ENCODE results near the gene CIDEB.

CIDEB gene

DNA sequence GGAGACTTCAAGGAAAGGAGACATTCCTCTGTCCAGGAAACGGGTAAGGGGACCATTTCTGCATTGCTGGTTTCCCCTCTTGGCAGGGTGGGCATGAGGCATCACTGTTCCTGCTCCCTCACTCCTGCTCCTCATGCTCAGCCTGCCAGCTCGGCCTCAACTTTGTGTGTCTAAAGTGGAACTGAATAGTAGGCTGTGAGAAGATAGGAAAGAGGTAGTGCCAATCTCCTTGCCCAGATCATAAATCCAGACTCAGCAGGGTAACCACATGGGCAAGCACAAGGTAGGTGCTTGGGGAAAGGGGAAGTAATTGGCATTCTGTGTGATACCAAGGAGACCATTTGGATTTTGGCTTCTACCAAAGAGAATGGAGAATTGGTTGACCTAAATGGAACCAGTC is 6.1 kb upstream of the CIDEB start:
- in situ Hi-C loops (cut with MboI; ENCODE audit: low sequenced_read_pairs), result no loop called here

DNA sequence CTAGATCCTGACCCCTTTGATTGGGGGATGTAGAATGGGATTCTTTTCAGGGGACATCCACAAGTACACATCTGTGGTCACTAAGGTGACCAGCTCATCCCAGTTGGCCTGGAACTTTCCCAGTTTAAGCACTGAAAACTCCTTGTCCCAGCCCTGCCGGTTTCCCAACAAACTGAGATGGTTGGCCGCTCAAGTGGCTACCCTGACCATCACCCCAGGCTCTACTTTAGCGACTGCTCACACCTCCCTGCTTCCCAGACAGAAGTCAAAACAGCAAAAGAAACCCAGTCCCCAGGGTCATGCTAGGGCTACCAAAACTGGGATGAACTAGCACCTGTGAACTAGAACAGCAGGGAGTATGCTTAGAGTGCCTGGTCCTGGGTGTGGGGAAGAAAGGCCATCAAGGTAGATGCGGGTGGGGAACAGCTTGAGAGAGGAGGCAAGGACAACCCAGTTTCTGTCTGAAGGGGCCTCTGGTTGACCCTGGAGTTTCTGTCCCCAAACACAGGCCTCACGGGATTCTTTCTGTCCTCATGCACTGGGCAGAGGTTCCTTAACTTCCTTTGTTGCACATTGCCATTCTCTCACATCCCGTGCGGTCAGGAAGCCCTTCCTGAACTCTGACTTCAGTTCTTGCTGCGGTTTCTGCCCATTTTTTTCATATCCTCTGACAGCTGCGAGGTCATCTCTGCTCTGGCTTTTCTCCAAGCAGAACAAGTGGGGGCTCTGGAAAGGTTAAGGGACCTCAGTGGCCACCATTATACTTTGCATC is 5.1 kb upstream of the CIDEB start:
- in situ Hi-C loops (cut with MboI; ENCODE audit: low sequenced_read_pairs), result no loop called here

DNA sequence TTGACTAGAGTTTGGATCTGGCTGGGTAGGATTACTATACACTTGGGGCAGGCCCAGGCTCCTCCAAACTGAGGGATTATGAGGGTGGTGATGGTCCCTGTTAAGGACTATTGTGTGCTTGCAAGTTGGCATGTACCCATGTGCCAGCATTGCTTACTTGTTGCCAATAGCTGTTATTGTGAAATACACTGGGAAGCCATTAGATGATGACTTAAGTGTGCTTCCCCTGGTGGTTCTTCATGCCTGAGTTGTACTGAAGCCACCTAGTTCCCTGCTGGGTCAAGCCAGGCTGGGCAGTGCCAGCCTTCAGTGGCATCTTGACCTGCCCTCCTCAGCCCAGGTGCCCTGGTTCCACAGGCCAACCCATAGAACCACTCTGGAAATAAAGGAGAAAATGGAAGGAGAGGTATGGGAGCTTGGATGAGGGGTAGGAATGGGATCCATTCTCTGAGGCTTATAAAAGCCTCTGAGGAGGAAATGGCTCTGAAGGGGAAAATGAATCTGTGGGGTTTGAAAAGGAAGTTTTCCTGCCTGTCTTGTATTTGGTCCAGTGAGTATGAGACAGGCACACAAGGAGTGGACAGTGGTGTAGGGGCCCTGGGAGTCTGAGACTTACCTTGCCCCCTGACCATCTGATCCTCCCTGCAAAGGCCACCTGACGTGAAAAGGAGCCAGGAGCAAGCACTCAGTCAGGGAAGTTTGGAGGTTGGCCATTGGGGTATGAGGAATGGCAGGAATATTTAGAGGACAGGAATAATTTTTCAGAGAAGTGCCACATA is 4.2 kb upstream of the CIDEB start:
- in situ Hi-C loops (cut with MboI; ENCODE audit: low sequenced_read_pairs), result no loop called here

DNA sequence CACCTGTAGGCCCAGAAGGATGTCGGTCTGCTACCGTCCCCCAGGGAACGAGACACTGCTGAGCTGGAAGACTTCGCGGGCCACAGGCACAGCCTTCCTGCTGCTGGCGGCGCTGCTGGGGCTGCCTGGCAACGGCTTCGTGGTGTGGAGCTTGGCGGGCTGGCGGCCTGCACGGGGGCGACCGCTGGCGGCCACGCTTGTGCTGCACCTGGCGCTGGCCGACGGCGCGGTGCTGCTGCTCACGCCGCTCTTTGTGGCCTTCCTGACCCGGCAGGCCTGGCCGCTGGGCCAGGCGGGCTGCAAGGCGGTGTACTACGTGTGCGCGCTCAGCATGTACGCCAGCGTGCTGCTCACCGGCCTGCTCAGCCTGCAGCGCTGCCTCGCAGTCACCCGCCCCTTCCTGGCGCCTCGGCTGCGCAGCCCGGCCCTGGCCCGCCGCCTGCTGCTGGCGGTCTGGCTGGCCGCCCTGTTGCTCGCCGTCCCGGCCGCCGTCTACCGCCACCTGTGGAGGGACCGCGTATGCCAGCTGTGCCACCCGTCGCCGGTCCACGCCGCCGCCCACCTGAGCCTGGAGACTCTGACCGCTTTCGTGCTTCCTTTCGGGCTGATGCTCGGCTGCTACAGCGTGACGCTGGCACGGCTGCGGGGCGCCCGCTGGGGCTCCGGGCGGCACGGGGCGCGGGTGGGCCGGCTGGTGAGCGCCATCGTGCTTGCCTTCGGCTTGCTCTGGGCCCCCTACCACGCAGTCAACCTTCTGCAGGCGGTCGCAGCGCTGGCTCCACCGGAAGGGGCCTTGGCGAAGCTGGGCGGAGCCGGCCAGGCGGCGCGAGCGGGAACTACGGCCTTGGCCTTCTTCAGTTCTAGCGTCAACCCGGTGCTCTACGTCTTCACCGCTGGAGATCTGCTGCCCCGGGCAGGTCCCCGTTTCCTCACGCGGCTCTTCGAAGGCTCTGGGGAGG is 3.1 kb upstream of the CIDEB start, which contains the start of gene LTB4R:
Gene LTB4R (plus strand): TSS at position 857 of the 959 bp plus-strand sequence. CDS start 4,150 bp downstream, outside the sequence.
- in situ Hi-C loops (cut with MboI; ENCODE audit: low sequenced_read_pairs), result no loop called here

DNA sequence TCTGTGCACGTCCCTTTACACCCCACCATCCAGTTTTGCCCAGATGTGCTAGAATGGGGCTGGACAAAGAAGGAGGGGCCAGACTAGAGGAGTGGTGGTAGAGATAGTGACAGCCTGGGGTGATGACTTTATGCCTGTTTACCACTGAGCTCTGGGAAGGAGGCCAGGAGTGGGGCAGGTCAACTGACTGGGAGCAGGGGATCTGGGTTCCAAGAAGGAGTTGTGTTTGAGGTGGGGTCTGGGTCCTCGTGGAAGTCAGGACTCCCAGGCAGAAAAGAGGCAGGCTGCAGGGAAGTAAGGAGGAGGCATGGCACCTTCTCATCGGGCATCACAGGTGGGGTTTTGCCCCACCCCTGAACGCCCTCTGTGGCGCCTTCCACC is 2.5 kb upstream of the CIDEB start:
- in situ Hi-C loops (cut with MboI; ENCODE audit: low sequenced_read_pairs), result no loop called here

DNA sequence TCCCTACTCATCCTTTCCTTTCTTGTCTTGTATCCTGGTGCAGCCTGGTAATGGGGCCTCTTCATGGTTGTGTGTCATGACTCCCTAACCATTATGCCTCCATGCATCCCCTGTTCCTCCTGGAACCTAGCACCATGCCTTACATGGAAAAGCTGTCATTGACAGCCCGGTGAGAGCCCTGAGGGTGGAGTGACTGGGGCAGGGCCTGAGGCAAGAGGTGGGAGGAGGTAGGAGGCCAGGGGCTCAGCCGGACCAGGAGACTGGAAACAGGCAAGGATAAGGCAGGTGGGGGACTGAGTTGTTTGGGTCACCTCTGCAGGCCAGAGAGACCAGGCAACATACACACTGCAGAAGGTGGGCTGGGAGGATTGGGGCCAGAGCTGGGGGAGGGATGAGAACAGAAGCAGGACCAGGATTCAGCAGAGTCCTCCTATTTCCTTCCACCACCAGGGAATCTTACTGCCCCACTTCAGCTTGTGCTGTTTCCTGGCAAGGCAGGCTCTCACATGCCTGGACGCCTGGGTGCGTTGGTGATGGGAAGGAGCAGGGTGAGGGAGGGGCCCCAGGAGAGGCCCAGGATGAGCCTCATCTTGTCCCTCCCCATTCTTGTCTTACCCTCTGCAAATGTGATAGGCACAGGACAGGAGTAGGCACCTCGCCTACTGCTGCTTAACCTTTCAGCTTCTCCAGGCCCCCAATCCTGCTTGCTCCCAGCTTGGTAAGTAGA is 1.9 kb upstream of the CIDEB start, which contains the start of gene LTB4R2:
Gene LTB4R2 (plus strand): TSS at position 603 of the 727 bp plus-strand sequence. CDS start 525 bp downstream, outside the sequence.
- in situ Hi-C loops (cut with MboI; ENCODE audit: low sequenced_read_pairs), result no loop called here

DNA sequence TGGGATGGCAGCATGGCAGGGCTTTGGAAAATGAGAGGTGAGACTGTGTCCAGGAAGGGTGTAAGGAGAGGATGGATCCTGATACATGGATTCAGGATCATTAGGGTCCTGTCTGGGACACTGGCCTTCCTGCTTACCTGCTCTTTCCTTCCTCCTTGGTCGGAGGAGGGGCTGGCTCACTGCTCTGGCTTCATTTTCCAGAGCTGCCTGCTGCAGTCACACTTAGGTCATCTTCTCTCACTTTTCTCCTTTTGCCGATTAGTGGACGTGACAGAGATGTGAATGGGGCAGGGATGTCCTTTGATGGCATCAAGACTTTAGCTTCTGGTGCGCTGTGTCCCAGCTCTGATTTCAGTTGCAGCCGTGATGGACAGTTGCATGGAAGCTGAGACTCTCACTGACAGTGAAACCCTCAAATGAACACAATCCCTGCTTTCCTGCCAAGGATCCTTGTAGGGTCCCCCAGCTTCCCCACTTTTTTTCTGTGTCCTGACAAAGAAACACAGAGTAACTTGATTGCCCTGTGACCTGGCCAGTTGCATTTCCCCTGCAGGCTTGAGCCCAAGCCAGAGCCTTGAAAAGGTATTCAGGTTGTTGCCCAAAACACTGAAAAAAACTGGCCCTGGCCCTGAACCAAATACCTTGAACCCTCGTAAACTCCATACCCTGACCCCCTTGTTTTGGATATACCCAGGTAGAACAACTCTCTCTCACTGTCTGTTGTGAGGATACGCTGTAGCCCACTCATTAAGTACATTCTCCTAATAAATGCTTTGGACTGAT is 756 bp upstream of the CIDEB start:
- in situ Hi-C loops (cut with MboI; ENCODE audit: low sequenced_read_pairs), result no loop called here

DNA sequence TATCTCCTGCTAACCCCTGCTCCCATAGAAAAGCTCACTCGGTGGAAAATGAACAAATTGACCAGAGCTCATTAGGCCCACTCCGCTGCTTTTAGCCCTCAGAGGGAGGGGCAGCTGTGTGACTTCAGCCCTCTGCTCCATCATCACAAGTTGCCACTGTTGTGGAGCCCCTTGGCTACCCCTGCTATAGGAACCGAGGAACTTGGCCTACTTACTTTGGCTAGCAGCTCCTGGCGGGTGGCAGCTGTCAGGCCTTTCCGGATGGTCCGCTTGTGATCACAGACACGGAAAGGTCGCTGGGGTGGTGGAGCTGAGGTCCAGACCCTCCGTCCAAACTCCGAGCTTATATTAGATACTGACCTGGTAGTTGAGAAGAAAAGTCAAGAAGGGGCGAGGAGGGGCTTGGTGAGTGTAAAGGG is 612 bp downstream of the CIDEB start:
- in situ Hi-C loops (cut with MboI; ENCODE audit: low sequenced_read_pairs), result no loop called here

DNA sequence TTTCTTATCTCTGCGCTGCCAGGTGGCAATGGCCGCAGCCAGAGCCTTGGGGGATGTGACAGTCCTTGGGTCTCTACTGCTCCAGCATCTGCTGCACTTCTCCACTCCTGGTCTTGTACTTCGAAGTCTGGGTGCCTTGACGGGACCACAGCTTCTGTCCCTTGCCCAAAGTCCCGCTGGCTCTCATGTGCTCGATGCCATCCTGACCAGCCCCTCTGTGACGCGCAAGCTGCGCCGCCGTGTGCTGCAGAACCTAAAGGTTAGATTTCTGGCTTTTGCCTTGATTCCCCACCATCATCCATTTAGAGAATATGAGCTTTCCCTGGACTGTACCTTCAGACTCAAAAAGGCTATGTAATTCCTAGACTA is 3.8 kb downstream of the CIDEB start:
- in situ Hi-C loops (cut with MboI; ENCODE audit: low sequenced_read_pairs), result no loop called here

DNA sequence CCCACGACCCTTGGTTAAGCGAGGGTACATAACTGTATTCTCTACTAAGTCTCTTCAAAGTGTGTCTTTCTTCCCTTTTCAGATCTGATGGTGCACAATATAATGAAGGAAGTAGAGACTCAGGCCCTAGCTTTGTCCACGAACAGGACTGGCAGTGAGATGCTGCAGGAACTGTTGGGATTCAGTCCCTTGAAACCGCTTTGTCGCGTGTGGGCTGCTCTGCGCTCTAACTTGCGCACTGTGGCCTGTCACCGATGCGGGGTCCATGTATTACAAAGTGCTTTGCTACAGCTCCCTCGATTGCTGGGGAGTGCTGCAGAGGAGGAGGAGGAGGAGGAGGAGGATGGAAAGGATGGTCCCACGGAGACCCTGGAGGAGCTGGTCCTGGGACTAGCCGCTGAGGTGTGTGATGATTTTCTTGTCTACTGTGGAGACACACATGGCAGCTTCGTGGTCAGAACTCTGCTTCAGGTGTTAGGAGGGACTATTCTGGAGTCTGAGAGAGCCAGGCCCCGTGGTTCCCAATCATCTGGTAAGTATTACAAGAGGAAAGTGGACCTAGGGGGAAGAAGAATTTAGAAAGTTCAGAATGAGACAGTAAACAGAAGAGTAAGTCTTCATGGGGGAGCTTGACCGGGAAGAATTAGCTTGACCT is 7.3 kb downstream of the CIDEB start:
- in situ Hi-C loops (cut with MboI; ENCODE audit: low sequenced_read_pairs), result no loop called here

DNA sequence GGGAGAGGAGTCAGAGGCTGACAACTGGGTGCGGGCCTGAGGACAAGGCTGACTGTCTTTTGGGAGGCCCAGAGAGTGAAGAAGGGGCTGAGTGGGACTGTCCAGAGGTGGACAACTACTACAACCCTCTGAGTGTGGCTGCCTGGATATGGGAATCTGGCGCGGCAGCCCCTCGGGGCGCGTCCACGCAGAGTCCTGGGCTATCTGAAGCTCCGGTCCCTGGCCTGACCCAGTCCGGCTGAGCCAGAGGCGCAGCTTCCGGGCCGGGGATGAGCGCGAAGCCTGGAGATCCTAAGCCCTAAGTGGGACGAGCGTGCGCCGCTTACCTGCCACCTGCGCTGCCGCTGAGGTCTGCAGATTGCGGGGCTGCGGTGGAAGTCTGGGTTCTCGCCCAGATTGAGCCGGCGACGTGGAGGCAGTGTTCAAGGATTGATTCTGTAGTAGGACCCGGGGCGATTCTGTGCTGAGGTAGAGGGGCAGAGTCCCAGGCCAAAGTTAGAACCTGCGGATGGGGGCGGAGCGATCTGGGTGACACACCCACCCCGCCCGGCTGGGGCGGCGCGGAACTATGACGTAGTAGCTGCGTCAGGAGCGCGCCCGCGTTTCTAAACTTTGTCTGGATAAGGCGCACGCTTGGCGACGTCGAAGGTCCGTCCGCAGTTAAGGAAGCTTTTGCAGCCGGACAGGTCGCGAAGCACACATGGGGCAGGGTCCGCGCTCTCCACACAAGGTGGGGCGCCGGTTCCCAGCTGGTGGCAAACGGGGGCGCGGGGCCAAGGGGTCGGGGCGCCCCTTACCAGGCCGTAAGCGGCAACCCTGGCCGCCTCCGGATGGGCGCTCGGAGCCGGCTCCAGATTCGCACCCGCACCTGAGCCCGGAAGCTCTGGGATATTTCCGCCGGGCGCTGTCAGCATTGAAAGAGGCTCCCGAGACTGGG is 8.3 kb downstream of the CIDEB start, which contains the start of the genes DHRS1 and NOP9:
Gene DHRS1 (minus strand): TSS at position 526 of the 937 bp plus-strand sequence. CDS start 674 bp downstream, outside the sequence.
Gene NOP9 (plus strand): TSS at position 596 of the 937 bp plus-strand sequence. CDS start 105 bp downstream, at position 701.
- in situ Hi-C loops (cut with MboI; ENCODE audit: low sequenced_read_pairs), result loop anchor here (10.0 kb wide), 1 partner anchor 245 kb away; the partner anchor contains the start of gene CARMIL3

DNA sequence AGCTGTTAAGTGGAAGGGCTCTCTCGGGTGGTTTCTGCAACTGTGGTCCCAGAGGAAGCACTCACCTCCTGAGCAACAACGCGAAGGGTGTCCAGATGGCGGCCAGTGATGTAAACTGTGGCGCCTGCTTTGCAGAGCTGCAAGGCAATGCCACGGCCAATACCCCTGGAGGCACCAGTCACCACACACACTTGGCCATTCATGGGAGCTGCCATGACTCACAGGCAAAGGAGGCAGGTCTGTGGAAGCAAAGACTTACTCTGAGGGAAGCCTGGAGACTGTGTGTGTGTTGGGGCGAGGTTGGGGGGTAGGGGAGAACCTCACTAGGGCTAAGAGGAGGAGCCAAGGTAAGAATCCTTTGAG is 8.9 kb downstream of the CIDEB start:
- in situ Hi-C loops (cut with MboI; ENCODE audit: low sequenced_read_pairs), result loop anchor here (10.0 kb wide), 1 partner anchor 244 kb away; the partner anchor contains the start of gene CARMIL3

DNA sequence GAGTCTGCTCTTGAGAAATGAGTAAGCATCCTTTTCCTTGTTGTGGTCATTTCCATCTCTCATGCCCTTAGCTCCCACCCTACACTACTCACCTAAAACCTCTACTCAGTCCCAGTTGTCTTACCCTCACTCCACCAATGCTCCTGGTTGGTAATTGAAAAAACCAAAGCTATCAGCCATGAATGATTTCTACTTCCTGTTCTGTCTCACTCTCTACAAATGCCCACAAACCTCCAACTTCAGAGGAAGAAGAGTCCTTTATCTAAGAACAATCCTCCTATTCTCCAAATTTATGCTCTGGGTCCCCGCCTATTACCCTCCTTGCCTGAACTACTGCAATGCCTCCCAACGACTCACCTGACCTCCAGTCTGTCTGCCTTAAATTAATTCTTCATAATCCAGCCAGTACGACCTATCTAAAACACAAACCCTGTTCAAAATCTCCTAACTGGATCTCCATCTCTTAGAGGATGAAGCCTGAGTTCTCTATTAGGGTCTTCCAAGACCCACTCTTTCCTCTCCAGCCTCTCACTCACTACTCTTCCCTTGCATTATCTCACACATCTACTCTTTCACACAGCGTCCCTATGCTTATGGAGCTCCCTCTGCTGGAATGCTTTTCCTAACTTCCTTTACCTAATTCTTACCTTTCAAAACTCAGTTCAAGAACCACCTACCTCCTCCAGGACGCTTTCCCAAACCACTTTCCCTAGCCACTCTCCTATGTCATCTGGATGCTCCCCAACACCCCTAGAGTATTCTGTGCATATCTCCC is 10.4 kb downstream of the CIDEB start:
- in situ Hi-C loops (cut with MboI; ENCODE audit: low sequenced_read_pairs), result loop anchor here (10.0 kb wide), 1 partner anchor 243 kb away; the partner anchor contains the start of gene CARMIL3

DNA sequence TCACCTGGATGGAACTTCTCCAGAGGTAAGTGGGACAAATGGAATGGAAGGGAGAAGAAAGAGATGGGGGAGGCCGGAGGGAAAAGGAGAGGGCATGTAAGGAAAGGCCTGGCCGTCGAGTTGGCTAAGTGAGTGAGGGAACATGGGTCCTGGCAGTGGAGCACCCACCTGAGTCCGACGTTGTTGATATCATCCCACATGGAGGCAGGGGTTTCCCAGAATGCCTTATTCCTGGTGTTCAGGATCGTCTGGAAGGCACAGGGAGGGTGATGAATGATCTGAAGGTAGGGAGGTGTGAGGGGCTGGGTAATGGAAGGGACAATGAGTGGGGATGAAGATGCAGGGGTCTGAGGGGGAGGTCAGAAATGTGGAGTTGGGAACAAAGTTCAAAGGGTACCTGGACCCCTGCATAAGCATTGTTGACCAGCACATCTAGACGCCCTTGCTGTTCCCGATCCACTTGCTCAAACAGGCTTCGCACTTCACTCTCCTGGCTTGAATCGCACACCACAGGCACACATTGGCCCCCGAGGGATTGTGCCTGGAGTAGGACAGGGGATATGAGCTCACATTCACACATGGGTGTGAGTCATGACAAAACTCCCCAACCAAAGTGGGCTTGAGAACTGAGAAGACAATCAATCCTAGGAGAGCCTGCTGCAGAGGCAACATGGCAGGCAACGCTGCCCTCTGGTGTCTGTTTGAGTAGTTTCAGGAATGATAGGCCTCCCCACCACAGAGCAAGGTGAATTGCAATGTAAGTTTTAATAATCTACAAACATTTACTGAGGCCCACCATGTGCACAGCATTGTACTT is 11.2 kb downstream of the CIDEB start:
- in situ Hi-C loops (cut with MboI; ENCODE audit: low sequenced_read_pairs), result loop anchor here (10.0 kb wide), 1 partner anchor 242 kb away; the partner anchor contains the start of gene CARMIL3

DNA sequence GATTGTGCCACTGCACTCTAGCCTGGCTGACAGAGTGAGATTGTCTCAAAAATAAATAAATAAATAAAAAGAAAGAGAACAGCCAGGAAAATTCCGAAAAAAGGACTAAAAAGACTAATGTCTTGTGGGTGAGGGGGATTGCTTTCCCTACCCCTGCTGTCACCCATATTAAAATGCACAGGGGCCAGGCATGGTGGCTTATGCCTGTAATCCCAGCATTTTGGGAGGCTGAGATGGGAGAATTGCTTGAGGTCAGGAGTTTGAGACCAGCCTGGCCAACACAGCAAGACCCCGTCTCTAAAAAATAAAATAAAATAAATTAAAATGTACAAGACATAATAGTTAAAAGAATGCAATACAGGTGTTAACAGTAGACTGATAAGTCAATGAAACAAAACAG is 14.3 kb downstream of the CIDEB start:
- in situ Hi-C loops (cut with MboI; ENCODE audit: low sequenced_read_pairs), result loop anchor here (5.0 to 10.0 kb wide), 2 partner anchors 46 to 239 kb away; partner anchors contain the start of gene CARMIL3
